Left ventricle myocardium inferior (tissue), 1 donor: ENCODE data around the gene DCBLD1. TPM values are rescaled to one million over a fixed set of nuclear protein-coding genes. Genes with fewer than 3 reads are reported as not detected.

Experiments used
- DNase-seq: peaks from one replicate; pipeline ENCODE4 v3.0.0-alpha.2; 2020
- H3K27ac ChIP-seq: fragments of 200-600 bp; replicated peaks from 2 replicates; pipeline ENCODE4 v1.8.0; 2021
- H3K27me3 ChIP-seq: fragments of 200-600 bp; 2 replicates; pipeline ENCODE4 v1.8.0; 2021; ENCODE audit warnings: low read depth
- H3K36me3 ChIP-seq: fragments of 200-600 bp; 2 replicates; pipeline ENCODE4 v1.8.0; 2021
- H3K4me1 ChIP-seq: fragments of 200-600 bp; 2 replicates; pipeline ENCODE4 v1.8.0; 2021
- H3K4me3 ChIP-seq: fragments of 200-600 bp; 2 replicates; pipeline ENCODE4 v1.8.0; 2021; ENCODE audit warnings: mild to moderate bottlenecking, moderate library complexity
- H3K9me3 ChIP-seq: fragments of 200-600 bp; replicated peaks from 2 replicates; pipeline ENCODE4 v1.8.0; 2021
- intact Hi-C: fragments of 100-400 bp; cut with micrococcal nuclease; formaldehyde crosslinking; loops from one replicate; pipeline ENCODE4 v1.11.0; 2022
- total RNA-seq: library from RNA; stranded (reverse); fragmentation: NEBNext Ultra II Directional; extraction: Animal tissue kit (Norgen Biotek cat#: 25700); gene quantifications from one replicate; pipeline ENCODE4 v1.2.1, GENCODE V29; 2021
- TF ChIP-seq, protein P1 (sequence below): fragments of 200-600 bp; IDR thresholded peaks from 2 replicates; pipeline ENCODE4 v1.8.0; 2021; ENCODE audit warnings: antibody characterized with exemption, mild to moderate bottlenecking, borderline replicate concordance
- donor health status: DM: no; HTN: yes; CAD: no; lungs with severe emphysema.

Gene DCBLD1
- total RNA-seq, 1 donor from 2014 or later: 5.5 TPM

DNA sequence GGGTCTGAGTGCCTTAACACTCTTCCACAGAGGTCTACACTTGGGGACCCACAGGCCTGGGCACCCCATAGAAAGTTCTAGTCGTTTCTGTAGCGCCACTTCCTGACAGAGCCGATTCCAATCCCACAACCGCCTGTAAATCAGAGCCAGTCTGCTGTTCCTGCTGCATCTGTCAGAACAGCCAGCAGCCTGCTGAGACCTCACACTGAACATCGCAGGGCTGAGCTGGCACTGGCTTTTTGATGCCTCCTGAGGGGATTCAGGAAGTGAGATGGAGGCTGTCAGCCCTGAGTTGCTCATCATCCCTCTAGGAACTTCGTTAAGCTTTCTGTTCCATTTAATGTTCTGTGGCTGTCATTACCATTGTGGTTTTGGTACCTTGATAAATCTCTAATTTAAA lies 48.9 kb downstream of the DCBLD1 start:
- Histone ChIP-seq H3K36me3 (peaks cover 7% of the 10 kb centered on the region), H3K27ac (peak overlapping the region; percentile 58), H3K4me1 (peaks cover 14% of the 10 kb centered on the region), H3K4me3 (no peak overlapping the region), H3K27me3 (no peaks in the 10 kb centered on the region), H3K9me3 (no peaks in the 10 kb centered on the region)
- no peak for DNase-seq
- TF ChIP-seq, protein P1, sequence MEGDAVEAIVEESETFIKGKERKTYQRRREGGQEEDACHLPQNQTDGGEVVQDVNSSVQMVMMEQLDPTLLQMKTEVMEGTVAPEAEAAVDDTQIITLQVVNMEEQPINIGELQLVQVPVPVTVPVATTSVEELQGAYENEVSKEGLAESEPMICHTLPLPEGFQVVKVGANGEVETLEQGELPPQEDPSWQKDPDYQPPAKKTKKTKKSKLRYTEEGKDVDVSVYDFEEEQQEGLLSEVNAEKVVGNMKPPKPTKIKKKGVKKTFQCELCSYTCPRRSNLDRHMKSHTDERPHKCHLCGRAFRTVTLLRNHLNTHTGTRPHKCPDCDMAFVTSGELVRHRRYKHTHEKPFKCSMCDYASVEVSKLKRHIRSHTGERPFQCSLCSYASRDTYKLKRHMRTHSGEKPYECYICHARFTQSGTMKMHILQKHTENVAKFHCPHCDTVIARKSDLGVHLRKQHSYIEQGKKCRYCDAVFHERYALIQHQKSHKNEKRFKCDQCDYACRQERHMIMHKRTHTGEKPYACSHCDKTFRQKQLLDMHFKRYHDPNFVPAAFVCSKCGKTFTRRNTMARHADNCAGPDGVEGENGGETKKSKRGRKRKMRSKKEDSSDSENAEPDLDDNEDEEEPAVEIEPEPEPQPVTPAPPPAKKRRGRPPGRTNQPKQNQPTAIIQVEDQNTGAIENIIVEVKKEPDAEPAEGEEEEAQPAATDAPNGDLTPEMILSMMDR: no peak
- intact Hi-C loops: no loop called here

DNA sequence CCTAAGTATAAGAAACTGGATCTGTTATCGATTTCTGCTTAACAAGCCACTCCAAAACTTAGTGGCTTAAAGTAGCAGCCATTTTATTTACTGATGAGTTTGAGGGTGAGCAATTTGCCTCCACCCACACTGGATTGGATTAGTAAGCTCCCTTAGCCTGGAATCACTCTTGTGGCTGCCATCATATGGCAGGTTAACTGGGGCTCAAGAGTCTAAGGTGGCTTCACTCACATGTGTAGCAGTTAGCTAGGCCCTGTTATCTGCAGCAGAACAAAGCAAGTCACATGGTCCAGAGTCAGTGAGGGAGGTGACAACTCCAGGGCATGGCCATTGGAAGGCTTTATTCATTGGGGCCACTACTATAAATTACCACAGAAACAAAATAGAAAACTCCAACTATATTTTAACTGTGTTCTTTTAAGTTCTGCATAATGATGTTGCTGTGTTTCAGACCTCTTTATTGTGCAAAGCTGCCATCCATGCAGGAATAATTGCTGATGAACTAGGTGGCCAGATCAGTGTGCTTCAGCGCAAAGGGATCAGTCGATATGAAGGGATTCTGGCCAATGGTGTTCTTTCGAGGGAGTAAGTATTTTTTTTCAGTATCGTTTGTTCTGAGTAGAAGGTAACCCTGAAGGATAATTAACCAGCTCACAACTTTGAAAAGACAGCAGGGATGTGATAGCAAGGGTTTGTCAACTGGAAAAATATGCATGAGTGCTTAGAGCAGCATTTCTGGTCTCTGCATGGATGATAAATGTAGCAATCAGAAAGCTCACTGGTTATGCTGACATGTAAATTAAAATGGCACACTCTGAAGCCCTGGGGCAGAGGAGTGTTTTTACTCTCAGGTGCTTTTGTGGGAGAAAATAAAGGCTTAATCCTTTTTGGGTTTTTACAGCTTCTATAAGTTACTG lies 49.6 kb downstream of the DCBLD1 start:
- Histone ChIP-seq H3K9me3 (no peaks in the 10 kb centered on the region), H3K27ac (peak overlapping the region; percentile 58), H3K27me3 (no peaks in the 10 kb centered on the region), H3K36me3 (peaks cover 7% of the 10 kb centered on the region), H3K4me3 (no peak overlapping the region), H3K4me1 (peaks cover 14% of the 10 kb centered on the region)
- no peak for DNase-seq
- intact Hi-C loops: no loop called here
- TF ChIP-seq, protein P1: no peak

DNA sequence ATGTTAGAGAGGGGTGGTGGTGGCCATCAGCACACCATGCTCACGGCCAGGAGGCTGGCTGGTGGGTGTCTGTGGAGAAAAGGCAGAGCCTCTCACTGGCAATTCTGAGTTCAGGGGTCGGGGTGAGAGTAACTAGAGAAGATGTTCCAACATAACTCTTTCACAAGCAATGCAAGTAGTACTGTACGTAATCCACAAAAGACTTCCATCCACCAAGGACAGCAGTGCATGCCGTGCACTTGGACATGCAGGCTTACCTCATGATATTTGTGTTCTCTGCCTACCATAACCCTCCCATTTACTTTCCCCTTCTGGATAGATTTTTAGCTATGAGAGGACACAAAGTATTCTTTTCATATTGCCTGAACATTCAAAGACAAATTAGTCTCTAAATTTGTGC lies 51.3 kb downstream of the DCBLD1 start:
- Histone ChIP-seq H3K4me1 (peaks cover 14% of the 10 kb centered on the region), H3K27me3 (no peaks in the 10 kb centered on the region), H3K27ac (peak overlapping the region; percentile 57), H3K4me3 (no peak overlapping the region), H3K36me3 (peaks cover 14% of the 10 kb centered on the region), H3K9me3 (no peaks in the 10 kb centered on the region)
- intact Hi-C loops: no loop called here
- no peak for DNase-seq
- TF ChIP-seq, protein P1: no peak

DNA sequence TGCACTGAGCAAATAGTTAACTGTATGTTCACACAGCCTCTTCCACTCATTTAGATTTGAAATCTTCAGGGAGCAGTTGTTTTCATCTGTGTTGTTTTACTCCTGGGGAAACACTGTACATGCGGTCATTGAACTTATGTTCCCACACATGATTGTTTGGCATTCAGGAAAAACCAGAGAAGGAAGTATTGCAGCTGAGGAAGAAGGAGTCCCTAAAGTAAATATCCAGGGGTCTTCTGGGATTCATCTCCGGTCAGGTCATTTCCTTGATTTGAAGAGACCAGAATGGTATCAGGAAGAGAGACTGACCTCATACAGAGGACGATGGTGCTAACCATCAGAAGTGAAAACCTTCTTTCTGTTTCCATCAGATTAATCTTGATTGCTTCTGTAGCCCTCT lies 52.5 kb downstream of the DCBLD1 start:
- Histone ChIP-seq H3K27me3 (no peaks in the 10 kb centered on the region), H3K9me3 (no peaks in the 10 kb centered on the region), H3K4me1 (peaks cover 11% of the 10 kb centered on the region), H3K36me3 (peaks cover 25% of the 10 kb centered on the region), H3K4me3 (no peak overlapping the region), H3K27ac (peak overlapping the region; percentile 57)
- TF ChIP-seq, protein P1: no peak
- intact Hi-C loops: no loop called here
- DNase-seq: no peak

DNA sequence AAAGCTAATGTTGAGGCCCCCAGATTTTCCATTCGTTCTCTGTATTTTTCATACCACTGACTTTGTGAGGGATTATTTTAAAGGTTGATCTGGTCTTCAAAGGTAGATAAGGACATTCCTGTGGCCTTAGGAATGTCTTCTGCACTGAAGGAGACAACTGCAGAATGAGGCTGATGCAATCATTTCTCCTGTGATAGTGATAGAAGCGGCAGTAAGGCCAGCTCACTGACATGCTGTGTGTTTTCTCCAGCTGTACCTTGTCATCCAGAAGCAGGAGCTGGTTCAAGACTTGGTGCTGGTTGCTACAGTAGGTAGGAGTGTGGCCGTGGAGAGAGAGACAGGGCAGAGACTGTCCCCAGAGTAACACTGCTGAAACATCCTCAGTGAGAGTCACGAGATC lies 53.8 kb downstream of the DCBLD1 start:
- no peak for DNase-seq
- Histone ChIP-seq H3K4me3 (no peak overlapping the region), H3K4me1 (peaks cover 5% of the 10 kb centered on the region), H3K27me3 (no peaks in the 10 kb centered on the region), H3K27ac (peak overlapping the region; percentile 57), H3K9me3 (no peaks in the 10 kb centered on the region), H3K36me3 (peaks cover 37% of the 10 kb centered on the region)
- TF ChIP-seq, protein P1: no peak
- intact Hi-C loops: no loop called here
